ENCODE data around the gene PCK1.

DNA sequence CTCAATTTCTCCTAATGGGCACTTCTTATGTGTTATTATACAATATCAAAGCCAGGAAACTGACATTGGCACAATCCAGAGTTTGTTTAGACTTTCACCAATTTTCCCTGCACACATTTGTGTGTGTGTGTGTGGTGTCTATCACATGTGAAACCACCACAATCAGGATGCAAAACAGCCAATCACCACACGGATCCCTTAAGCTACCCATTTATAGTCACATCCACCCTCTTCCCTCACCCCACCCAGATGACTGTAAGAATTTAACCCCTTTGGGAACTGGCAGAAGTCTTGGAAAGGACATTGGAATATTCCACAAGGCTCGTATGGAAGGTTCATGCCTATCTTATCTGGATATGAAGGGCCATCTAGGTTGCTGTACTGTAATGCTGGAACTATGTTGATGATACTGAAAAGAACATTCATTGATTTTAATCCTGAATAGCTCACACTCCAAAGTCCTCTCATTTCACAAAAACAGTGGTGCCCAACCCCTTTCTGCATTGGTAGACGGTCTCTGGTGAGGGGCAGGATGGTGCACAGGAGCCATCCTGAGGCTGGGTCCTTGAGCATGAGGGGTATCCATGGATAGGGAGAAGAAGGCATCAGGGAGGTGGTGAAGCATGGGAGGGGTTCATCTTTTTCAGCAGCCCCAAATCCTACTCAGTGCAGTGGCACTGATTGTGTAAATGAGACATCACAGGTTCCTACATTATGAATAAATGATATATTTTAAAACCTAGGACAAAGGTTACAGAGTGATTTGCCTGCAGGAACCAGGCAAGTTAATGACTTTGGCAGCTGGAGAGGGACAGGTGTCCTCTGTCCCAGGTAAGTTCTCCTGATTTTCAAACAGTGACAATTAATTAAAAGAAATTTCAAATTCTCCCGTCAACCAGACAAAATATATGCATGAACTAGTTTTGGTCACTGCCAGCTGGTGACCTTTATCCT lies 23.9 kb upstream of the PCK1 start:
- no peak for TF ChIP-seq EZH2phosphoT487 (IDR thresholded peaks at IDR 0.05; ENCODE audit: borderline replicate concordance)
- TF ChIP-seq POLR2A (IDR thresholded peaks at IDR 0.05; ENCODE audit: borderline replicate concordance, extremely low read depth, insufficient read depth, insufficient read length): no peak
- TF ChIP-seq, protein P1, sequence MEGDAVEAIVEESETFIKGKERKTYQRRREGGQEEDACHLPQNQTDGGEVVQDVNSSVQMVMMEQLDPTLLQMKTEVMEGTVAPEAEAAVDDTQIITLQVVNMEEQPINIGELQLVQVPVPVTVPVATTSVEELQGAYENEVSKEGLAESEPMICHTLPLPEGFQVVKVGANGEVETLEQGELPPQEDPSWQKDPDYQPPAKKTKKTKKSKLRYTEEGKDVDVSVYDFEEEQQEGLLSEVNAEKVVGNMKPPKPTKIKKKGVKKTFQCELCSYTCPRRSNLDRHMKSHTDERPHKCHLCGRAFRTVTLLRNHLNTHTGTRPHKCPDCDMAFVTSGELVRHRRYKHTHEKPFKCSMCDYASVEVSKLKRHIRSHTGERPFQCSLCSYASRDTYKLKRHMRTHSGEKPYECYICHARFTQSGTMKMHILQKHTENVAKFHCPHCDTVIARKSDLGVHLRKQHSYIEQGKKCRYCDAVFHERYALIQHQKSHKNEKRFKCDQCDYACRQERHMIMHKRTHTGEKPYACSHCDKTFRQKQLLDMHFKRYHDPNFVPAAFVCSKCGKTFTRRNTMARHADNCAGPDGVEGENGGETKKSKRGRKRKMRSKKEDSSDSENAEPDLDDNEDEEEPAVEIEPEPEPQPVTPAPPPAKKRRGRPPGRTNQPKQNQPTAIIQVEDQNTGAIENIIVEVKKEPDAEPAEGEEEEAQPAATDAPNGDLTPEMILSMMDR (IDR thresholded peaks at IDR 0.05 in 2 of 3, conservative IDR thresholded peaks at IDR 0.05 in 1 of 3; ENCODE audit: borderline replicate concordance in 1 of 3, insufficient read depth in 1 of 3, low read depth in 2 of 3, low read length in 2 of 3): no peak
- no peak for TF ChIP-seq POLR2AphosphoS5 (IDR thresholded peaks at IDR 0.05; ENCODE audit: low read depth, low read length)
- TF ChIP-seq, protein P2, sequence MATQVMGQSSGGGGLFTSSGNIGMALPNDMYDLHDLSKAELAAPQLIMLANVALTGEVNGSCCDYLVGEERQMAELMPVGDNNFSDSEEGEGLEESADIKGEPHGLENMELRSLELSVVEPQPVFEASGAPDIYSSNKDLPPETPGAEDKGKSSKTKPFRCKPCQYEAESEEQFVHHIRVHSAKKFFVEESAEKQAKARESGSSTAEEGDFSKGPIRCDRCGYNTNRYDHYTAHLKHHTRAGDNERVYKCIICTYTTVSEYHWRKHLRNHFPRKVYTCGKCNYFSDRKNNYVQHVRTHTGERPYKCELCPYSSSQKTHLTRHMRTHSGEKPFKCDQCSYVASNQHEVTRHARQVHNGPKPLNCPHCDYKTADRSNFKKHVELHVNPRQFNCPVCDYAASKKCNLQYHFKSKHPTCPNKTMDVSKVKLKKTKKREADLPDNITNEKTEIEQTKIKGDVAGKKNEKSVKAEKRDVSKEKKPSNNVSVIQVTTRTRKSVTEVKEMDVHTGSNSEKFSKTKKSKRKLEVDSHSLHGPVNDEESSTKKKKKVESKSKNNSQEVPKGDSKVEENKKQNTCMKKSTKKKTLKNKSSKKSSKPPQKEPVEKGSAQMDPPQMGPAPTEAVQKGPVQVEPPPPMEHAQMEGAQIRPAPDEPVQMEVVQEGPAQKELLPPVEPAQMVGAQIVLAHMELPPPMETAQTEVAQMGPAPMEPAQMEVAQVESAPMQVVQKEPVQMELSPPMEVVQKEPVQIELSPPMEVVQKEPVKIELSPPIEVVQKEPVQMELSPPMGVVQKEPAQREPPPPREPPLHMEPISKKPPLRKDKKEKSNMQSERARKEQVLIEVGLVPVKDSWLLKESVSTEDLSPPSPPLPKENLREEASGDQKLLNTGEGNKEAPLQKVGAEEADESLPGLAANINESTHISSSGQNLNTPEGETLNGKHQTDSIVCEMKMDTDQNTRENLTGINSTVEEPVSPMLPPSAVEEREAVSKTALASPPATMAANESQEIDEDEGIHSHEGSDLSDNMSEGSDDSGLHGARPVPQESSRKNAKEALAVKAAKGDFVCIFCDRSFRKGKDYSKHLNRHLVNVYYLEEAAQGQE (IDR thresholded peaks at IDR 0.05; ENCODE audit: low read depth): no peak
- TF ChIP-seq SIN3A (IDR thresholded peaks at IDR 0.05; ENCODE audit: low read depth): no peak

All from HCT116 (cell line).